Glomerular endothelial cell (primary cell): ENCODE results near the gene ZSCAN12. TPM values are rescaled to one million over a fixed set of nuclear protein-coding genes. Genes with fewer than 3 reads are reported as not detected.

ENCODE experiments used
- DNase-seq: peaks from one replicate; pipeline ENCODE4 v3.0.0-alpha.2; 2011; ENCODE audit warnings: low read depth, low spot score; ENCODE audit errors: extremely low read depth
- total RNA-seq: library from RNA; depleted of rRNA; stranded (reverse); fragments of >200 nt; gene quantifications from 2 replicates; pipeline ENCODE4 v1.2.3, GENCODE V29; 2015

Gene ZSCAN12
- total RNA-seq, 1 donor from 2014 or later, result 4.8 TPM

DNA sequence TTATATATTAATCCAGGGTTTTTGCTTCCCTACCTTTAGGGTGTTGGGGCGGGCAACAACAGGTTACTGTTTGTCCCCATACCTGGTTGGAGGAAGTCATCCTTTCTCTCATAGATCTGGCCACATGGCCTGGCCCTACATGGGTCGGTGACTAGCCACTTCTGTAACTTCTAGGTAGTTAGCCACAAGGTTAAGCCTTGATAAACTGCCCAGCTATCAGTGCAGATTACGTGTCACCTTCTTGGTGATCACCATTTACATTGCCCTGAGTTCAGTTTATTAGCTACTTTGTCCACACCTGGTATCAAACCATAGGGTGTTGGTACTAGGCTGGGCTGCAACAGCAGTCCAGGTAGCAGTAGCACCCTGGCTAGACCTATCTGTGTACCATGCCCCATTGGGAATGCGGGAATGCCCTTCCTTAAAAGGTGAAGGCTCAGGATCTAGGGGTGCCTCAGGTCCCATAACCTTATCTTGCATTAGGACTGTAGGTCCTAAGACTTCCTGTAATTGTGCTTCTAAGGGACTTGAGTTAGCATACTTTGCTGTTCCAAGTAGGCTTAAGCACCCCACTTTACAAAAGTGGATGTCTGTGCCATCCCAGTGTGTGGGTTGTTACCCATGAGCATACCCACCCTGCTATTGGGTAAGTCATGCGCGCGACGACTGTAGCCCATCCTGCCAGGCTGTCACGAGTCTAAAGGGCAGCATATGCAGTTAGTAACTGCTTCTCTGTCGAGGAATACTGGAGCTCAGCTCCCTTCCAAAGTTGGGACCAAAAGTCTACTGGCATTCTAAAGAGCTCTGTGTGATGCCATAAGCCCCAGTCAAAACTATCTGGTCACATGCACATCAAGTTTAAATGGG, 44.6 kb downstream of the ZSCAN12 start:
- no peak for DNase-seq

- DNase-seq, result peak; percentile 31
Observed at GRCh38 chr6:28353981-28354676, 45.4 kb downstream of the ZSCAN12 start.

GRCh38 chr6:28353356-28353755, 46.2 kb downstream of the ZSCAN12 start:
- DNase-seq, result no peak

DNA sequence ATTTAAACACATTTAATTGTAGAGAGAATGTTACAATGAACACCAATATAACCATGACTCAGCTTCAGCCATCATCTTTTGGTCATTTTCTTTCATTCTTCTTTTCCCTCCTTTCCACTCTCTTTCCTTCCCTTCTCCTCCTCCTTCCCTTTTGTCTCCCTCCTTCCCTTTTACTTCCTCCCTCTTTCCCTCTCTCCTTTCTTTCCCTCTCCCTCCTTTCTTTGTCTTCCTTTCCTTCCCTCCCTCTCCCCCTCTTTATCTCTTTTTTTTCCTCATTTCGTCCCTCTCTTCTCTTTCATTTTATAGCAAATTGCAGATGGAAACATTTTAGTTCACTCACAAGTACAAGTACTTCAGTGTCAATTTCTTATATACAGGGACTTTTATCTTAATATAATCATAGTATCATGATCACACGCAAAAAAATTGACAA, 48.0 kb downstream of the ZSCAN12 start:
- no peak for DNase-seq

- DNase-seq, result no peak
Observed at GRCh38 chr6:28351087-28351486, 48.5 kb downstream of the ZSCAN12 start.

GRCh38 chr6:28349892-28350737, 49.4 kb downstream of the ZSCAN12 start, which contains the start of gene ZKSCAN3:
Gene ZKSCAN3, plus strand, starts transcription at chr6:28349947. Its CDS starts 9,640 bp downstream, at chr6:28359587.
- no peak for DNase-seq

DNA sequence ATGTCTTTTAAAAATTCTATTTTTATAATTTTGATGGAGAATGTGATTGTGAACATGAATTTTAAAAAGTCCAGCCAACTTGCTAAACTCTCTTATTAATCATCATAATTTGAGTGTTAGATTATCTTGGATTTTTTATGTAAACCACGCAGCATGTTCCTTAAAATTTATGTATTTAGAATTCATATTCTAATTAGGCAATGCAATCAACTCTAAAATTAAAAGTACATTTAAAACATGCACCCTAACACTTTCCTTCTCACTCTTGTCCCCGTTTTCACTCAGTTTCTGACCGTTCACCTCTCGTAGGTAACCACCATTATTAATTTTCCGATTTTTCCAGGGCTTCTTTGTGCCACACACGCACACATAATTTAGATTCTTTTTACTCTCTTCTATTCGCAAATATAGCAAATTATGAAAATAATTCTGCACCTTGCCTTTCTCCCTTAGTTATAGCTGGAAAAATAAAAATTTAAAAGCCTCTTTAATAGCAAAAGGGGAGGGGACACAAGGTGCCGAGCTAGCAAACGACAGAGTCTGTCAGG, 50.1 kb downstream of the ZSCAN12 start:
- DNase-seq, result no peak

GRCh38 chr6:28347119-28347518, 52.4 kb downstream of the ZSCAN12 start:
- DNase-seq, result no peak

DNA sequence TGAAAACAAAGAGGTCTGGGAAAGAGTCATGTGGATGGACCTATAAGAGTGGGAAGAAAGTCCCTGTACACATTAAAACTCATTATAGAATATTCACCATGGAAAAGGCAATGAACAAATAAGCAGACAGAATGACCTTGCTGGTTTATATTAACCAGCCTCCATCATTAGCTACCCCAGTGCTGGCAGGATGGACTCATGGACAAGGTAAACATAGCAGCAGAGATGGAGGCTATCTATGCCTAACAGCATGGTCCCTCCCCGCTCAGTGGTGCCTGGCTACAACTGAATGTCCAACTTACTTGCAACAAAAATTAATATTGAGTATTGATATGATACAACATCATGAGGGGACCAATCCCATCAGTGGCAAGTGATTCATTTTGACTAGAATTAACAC, 54.3 kb downstream of the ZSCAN12 start:
- no peak for DNase-seq

GRCh38 chr6:28343898-28344677, 55.5 kb downstream of the ZSCAN12 start:
- DNase-seq, result no peak

DNA sequence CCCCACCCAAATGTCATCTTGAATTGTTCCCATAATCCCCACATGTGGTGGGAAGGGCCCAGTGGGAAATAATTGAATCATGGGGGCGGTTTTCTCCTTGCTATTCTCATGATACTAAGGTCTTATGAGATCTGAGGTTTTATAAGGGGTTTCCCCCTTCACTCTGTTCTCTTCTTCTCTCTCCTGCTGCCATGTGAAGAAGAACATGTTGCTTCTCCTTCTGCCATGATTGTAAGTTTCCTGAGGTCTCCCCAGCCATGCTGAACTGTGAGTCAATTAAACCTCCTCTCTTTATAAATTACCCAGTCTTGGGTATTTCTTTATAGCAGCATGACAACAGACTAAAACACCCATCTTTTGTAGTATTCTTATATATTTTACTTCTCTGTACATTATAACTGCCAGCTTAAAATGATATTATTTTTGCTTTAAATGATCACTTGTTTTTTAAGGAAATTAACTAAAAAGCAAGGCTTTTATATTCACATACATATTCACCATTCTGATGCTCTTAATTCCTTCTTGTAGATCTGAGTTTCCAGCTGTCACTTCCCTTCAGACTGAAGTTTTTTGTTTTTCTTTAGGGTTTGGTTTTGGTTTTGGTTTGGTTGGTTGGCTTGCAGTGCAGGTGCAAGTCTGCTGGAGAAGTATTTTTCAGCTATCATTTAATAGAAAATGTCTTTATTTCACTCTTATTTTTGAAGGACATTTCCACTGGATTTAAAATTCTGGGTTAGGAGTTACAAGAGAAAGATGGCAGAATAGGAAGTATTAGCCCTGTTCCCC, 59.0 kb downstream of the ZSCAN12 start:
- no peak for DNase-seq

GRCh38 chr6:28337121-28337520, 62.4 kb downstream of the ZSCAN12 start:
- DNase-seq, result no peak

GRCh38 chr6:28336284-28337120, 63.0 kb downstream of the ZSCAN12 start:
- peak; percentile 42 for DNase-seq

DNA sequence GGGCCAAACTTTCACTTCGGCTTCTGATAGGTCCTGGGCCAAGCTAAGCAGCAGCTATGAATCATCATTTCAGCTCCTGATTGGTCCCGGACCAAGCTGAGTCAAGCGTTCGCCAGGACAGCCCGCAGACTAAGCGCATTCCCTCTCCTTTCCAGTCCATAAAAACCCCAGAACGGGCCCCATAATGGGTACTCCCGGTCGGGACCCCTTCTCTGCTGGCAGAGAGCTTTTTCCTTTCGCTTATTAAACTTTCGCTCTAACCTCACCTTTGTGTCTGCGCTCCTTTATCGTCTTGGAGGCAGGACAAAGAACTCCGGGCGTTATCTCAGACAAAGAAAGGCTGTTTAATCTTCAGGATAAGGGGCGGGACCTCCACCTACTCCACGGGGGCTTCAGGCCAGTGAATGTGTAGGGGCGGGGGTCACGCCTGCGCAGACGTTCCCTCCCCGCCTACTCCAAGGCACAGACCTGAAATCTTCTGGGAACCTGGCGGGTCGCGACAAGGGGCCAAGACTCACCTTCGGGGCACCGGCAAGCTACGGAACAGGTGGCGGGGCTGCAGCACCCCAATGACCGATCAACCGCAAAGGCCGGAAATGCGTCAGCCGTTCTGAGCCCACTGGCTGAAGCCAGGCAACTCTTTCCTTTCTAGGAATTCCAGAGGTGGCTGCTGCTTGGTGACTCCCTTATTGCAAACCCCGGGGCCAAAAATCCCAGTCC, 63.8 kb downstream of the ZSCAN12 start, which contains the start of gene ZSCAN31:
Gene ZSCAN31 (minus strand): TSS at position 585 of the 720 bp plus-strand sequence. CDS start 6,465 bp downstream, outside the sequence.
- DNase-seq, result peak; percentile 97

DNA sequence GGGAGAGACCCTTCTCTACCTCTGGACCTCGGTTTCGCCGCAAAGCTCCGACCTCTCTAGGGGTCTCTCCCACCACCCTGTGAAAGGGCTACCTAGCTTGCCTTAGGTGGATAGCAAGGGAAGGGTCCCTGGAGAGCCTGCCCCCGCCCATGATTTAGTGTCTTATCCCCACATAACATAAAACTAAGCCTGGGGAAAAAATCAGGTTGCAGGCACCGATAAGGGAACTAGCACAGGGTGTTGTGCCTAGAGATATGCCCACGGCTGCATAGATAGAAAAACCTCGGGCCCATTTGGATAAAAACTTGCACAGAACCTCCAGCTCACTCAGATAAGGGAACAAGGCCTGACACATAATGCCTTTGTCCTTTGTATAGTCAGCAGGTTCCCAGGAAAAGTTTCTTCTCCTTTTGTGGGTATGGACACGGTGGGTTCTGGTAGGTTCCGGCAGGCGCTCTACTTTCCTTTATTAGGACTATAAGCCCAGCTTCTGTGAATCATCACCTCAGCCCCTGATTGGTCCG, 64.4 kb downstream of the ZSCAN12 start:
- no peak for DNase-seq

DNA sequence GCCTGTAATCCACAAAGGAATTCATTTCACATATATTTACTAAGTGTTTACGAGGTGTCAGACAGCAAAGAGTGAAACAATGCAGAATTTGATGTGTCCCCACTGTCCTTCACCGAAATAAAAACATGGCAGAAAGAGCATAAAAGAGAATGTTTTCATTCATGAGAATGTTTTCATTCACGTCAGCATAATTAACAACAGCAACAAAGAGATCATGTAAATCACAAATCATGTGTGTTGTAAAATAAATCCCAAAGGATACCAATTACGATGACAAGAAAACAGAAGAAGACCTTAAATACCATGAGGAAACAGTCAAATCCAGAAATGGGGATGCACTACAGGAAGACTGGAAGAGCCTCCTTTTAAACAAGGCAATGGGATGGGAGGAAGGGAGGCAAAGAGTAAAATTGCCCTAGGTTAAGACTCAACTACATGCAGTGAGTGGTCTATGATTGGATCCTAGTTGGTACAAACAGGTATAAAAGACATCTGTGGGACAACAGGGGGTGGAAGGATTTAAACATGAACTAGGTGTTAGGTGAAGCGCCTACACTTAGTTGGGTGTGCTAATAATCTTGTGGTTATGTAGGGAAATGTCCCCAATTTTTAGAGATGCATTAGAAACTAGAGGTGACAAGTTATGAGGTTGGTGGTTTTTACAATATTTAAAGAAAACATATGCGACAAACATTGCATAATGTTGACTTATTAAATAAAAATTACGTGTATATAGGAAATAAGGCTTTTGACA, 65.1 kb downstream of the ZSCAN12 start:
- DNase-seq, result no peak
